NCI-H446 treated with DMSO at 0.1 percent for 48 hours (cell line): ENCODE results near the gene EDIL3.

Experiments used
- DNase-seq: peaks from one replicate; lab custom pipeline; 2025; lab: John Stamatoyannopoulos, UW

Gene EDIL3

DNA sequence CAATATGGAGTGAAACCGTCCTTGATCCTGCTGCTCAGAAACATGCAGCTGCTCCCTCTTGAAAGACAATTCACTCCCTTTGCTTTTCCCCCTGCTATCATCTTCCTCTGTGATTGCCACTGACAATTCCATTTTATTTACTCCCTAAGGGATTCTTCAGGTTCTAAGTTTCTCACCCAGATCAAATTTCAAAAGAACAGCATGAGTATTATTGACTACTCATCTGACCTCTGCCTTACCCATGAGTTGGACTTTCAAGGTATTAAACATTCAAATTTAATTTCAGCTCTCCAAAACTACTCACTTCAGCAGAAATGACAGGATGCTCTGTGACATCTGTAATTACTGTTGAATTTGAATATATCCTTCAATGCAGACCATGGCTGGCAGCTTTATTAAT lies 427.5 kb downstream of the EDIL3 start:
- no peak for DNase-seq

DNA sequence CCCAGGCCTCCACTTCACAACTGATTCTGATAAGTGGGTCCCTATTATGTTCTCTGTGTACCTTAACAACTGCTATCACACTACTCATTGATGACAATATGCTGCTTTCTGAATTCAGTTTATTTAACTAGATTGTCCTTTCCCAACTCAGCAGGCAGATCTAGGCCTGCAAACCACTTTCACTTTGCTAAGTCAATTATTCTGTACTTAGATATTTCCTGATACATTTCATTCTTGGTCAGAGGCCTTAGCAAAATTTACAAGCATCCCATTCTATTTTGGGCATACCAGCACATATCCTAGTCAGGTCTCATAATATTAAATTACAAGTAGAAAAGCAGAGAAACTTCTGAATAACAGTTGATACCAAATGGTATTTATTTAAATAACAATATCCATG lies 428.3 kb downstream of the EDIL3 start:
- DNase-seq, result no peak

DNA sequence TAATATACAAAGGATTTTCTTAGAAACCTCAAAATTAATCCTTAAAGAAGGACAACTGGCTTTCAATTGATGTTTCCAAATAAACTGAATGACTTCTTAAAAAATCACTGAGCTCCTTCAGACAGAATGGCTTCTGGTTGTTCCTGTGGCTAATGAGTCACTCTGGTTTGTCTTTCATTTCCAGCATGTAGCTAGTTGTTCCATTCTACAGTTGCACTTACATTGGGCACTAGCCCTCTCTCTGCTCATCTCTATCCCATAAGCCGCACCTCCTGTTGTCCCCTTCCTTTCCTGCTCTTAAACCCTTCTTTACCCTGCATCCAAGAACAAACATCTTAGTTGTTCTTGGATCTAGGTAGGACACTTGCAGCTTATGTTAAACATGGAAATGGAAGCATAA lies 428.8 kb downstream of the EDIL3 start:
- no peak for DNase-seq

DNA sequence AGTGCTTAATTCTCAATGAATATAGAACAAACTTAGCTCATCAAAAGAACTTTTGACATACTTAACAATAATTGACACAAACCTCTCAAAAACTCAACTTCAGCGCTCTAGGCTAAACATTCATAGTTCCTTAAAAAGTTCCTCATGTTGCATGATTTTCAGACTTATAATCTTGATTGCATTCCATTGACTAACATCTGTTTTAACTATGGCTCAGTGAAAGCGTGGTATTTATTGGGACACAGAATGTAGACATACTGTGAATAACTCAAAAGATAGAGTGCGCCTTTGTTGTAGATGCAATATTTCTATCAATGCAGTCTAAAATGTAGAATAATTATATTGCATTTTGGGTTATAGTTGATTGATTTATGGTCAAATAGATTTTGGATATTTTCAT lies 436.9 kb downstream of the EDIL3 start:
- DNase-seq, result no peak

DNA sequence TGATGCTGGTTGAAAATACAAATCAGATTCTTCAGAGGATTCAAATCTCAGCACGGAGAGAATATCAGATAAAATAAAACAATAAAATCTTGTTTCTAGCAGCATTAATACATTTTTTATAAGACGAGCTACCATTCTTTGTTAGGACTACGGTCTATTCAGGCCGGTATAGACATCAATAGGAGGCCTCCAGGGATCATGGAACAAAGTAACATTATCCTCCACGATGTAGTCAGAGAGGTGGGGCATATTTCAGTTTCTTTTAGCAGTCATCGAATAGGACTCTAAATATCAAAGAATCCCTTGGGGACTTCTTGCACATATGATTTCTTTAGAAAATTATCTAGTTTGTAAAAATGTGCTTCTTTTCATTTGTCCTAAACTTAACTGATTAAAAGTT lies 438.2 kb downstream of the EDIL3 start:
- DNase-seq, result no peak

DNA sequence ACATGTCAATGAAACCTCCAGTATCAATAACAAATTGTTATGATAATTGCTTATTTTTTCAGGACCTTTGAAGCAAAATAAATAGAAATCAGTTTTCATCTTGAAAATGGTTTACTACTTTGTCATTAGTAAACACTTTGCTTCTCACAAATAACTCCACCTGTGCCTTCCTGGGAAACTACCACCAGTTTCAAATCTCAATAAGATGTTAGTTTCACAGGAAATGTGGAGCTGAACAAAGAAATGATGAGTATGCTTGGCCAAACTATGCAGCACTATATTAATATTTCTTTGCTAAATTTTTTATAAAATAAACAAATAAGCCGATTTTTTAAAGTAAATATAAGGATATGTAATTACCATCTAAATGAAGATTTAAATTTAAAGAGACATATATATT lies 442.5 kb downstream of the EDIL3 start:
- no peak for DNase-seq

DNA sequence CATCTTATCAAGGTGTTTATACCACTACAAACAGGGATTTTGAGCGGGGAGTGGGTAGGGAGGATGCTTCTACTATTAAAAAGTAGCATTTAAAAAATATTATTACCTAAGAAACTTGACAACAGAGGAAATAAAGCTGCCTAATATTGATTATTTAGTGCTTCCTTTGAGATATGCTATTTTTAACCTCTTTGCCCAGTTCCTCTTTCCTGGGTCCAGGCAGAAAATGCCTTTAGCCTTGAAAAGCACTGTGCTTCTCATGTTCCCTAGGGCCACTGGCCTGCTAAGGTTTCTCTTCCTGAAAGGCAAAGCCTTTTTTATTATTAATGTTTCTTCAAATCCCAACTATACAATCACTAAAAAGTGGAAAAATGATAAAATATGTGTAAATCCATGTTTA lies 446.8 kb downstream of the EDIL3 start:
- no peak for DNase-seq

DNA sequence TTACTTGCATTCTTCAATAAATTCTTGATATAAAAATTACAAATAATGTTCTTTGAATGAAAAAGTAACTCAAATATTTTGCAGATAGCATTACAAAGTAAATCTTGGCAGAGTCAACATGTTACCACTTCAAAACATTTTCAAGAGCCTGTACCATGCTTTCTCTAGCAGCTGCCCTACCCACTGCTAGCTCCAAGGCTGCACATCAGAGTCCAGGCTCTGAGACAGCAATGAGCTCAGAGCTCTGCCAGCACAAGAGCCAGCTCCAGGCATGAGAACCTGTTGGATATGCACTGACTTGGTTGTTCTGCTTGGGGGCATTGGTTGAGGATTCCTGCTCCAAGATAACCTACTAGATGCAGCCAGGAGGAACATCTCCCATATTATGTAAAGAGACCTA lies 452.7 kb downstream of the EDIL3 start:
- no peak for DNase-seq

DNA sequence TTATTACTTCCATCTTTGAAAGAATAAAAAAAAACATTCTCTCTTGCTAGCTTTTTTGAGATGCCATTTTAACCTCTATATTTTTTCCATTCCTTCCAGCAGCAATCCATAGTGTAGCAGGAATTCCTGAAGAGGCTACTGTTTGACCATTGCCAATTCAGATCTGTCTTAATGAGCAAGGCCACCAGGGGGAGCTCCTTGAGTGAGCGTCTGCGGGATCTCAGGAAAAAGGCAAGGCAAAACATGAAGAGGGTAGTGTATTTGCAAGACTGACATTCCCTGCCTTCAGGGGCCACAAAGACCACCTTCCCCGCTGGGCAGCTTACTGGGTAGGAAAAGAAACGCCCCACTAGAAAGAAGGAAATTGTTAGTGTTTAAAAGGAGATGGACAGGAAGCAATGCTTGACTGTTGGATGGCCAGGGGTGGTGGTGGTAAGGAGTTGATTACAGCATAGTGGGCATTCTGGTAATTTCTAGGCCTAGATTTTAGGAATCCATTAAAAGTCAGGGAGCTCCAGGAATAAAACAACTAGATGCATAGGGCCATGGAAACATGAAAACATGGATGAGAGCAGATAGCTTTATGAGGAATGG lies 457.4 kb downstream of the EDIL3 start:
- peak; percentile 8 for DNase-seq

DNA sequence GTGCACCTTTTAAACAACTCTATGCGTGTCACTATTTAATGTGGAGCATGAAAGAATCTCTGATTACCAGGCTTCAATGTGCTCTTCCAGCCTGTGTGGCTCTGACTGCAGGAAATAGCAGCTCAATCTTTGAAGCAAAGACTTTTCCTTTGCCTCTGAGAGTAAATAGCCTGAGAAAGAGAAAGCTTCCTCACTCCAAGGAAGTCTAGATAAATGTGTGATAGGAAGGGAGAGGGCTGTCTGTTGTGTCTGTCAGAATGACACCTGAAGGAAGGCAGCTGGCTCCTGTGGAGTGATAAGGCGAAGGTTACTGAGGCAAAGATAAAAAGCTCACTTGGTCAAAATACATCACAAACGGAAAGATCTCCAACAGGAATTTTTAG lies 458.7 kb downstream of the EDIL3 start:
- no peak for DNase-seq

DNA sequence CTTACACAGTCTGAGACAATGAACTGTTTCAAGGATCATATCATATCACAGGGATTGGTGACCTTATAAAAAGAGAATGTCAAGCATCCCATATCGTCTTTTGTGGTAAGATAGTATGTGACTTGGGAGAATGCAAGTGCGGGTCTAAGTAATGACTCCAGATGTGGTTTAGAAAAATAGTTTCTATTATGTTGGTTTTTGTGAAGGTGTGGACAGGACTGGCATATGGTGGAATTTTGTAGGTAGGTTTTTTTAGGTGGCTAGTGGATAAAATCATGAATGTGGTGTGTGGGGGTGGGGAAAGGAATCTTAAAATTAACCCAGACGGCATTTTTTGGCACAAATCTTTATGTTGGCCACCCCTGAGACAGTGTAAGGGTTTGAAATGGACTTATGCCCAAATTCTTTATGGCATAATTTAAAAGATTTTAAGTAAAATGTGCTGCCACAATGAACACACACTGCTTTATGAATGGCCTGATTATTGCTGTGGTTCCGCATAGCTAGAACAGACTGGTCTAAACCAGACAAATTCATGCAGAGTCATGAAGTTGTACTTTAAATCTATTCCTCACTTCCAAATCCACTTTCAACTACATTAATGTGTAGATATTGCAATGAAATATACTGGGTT lies 459.2 kb downstream of the EDIL3 start:
- no peak for DNase-seq

DNA sequence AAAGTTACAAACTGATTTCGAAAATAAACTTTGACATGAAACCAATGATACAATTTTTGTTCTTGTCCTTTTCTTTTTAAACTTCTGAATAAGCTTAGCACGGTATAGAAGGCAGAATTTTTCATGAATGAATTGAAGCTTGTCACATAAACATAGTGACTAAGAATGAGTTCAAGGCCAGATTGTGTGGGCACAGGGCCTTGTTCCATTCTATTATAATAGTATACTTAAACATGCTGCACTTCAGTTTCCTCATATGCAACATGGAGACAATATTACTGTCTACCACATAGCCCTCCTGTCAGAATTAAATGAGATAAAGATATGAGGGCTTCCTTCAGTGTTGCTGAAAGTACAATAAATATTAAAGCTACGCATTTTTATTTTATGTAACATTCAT lies 459.8 kb downstream of the EDIL3 start:
- DNase-seq, result no peak

DNA sequence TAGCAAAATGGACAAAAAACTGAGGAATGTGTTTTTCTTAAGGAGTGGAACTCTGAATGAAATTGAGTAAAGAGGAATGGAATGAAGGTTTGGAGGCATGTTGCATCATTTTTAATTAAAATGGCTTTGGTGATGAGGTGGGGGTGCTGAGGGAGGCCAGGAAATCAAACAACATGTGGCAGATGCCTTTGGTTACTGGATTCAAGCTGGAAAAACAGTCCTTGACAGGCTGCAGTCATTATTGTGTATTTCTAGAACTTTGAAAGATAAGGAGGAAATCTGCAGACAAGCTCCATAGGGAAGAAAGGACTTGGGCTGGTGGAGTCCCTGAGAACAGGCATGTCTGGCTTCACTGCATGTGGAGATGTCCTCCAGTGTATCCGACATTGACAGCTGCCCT lies 460.5 kb downstream of the EDIL3 start:
- DNase-seq, result no peak

DNA sequence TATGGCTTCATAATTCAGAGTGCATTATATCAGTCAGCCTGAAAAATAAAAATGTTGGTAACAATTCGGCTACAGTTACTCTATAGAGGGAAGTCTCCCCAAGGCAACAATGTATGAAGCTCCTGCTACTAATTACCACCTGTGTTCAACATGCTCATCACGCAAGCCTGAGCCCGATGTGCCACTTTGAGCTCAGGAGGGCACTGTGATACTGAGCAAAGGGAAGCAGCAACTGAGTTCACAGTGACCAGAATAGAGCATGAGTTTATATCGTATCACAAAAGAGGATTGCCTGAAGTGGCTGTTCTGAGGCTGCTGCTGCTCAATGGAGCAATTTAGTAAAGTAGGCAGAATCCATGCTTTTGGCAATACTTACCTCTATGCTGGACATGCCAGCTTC lies 462.0 kb downstream of the EDIL3 start:
- DNase-seq, result peak; percentile 41

DNA sequence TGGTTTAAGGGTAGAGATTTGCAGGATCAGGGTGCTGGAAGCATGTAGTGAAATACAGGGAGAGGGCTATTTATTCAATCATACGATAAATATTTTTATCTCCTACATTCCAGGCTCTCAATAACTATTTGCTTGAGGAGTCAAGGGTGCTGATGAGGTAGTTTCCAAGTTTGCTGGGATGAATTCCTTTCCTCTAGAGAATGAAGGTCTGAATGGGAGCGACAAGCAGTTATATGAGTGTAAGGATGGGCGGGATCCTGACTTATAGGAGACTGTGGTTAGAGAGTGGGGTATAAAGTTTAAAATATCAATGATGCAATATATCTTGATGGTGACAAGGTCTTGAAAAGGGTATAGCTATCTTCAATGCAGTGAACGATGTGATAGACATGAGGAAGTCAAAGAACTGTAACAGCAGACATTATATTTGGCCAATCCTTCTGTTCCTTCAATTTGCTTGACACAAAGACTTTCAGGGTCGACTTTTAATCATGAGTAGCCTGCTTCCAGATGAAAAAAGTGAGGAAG lies 462.9 kb downstream of the EDIL3 start:
- DNase-seq, result no peak

DNA sequence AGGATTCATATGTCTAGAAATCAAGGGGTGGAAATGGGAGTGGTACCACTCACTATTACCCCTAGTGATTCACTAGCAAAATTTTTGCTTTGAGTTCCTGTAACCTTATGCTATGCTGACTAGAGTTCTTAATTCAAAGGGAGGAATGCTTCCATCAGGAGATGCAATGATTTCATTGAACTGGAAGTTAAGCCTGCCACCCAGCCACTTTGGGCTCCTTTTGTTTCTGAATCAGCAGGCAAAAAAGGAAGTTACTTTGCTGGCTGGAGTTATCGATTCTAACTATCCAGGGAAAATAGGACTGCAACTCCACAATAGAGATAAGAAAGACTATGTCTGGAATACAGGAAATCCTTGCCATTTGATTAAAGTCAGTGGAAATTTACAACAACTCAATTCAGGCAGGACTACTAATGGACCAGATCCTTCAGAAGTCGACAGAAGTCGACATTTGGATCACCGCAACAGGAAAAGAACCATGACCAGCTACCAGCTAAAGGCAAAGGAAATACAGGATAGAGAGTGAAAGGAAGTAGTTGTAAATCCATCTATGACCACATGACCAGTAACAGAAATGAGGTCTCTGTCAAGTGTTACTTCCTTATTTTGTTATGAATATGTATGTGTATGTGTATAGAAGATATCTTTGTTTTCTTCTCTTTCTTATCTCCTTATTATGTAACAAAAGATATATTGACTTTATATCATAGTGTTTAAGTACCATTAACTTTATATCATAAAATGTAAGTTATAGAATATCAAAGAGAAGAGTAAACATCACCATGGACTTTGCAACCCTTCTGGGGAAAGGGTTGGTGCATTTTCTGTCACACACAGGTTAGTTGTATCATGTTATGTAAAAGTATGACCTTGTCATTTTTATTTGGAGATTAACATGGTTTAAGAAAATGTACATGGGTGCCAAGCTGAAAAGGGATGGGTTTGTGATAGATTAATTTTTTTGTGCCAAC lies 465.3 kb downstream of the EDIL3 start:
- no peak for DNase-seq

DNA sequence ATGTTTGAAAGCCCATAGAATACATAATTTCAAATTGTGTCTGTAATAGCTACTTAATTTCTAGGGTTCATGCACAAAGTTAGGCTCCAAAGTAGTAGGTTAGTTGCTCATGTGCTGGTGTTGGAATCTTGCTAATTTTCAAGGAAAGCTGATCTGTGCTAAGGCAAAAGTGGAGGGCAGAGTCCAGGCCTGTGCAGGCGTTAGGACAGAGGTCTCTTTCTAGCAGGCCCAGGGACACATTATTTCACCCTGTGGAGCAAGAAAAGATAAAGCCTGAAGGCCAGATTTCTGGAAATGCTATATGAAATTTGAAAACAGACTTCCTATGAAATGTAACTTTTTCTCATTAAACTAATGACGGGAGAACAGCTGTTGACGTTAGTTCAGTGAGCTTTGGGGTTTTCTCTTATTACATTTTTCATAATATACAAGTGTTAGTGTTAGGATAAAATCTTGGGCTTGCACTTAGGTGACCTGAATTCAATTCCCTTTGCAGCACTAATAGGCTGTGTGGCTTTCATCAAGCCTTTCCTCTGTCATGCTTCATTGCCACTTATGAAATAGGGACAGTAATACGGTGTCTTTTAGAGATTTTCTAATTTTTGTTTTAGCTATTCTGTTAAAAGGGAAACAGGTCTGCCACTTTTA lies 467.3 kb downstream of the EDIL3 start:
- DNase-seq, result no peak

DNA sequence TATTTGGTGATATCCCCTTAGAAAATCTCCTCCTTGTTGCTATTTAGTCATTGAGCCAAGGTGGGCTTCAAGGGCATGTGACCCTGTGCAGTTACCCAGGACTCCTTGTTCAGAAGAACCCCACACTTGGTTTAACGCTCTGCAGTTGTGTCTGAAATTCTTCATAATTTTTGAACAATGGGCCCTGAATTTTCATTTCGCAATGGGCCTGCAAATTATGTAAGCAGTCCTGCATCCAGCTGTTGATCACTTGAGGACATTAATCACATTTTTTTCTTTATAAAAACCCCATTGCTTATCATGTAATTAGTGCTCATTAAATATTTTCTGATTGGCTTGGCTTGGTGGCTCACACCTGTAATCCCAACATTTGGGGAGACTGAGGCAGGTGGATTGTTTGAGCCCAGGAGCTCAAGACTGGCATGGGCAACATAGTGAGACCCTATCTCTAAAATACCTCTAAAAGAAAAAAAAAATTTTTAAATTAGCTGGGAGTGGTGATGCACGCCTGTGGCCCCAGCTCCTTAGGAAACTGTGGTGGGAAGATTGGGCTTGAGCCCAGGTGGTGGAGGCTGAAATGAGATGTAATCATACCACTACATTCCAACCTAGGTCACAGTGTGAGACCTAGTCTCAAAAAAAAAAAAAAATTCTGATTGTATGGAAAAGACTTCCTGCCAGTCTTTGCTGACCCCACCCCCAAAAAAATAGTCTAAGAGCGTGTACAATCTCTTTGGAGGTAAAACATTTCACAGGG lies 469.8 kb downstream of the EDIL3 start:
- no peak for DNase-seq

DNA sequence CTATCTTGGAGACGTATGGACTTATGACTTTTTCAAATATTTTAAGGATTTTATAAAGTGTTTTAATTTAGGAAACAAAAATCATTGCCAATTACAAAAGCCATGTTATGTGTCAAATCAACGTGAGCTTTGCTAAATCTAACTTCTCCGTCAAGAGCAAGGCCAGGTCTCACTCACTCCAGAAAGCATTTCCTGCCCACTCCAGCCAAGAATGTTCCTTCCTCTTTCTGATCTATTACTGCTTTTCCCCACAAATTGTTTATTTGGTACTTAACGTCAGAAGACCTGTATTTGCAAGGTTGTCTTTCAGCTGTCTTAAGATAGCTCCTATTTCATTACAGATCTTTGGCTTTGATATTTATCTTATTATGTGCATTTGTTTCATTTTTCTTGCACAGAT lies 470.5 kb downstream of the EDIL3 start:
- DNase-seq, result no peak

DNA sequence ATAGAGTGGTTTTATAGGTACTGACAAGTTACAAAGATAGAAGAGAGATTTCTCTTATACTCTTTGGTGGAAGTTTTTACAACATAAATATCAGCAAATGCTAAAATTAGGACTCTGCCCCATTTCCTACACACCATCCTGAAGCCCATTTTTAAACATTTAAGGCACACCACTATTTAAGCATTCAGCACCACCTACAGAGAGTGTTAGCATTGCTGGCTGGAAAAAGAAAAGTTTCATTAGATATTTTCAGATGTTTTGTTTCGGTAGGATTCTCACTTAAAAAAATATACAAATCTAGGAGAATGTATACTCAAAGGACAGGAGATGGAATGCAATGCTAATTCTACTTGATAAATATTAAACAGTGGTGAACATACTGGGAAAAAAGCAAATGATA lies 471.1 kb downstream of the EDIL3 start:
- no peak for DNase-seq

DNA sequence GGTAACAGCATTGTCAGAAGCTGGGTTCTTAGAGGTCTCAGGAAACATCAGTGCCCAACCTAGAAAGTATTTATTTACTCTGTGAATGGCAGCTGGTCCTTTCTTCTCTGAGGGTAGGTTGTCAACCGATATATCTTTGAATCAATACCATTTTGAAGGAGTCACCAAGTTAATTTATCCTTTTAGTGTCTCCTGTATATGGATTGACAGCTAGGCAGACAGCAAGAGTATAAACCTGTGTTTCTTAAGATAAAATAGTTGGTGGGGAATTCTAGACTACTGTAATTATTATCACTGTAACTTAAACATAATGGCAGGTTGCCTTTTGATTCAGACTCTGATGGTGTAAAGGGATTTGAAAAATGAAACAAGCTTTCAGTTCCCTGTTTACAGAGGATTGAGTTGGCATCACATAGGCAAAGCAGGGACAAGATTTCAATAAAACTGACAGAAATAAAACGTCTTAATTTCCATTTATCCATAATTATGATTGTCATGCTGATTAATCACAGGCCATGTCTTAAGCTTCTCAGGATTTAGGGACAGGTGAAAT lies 473.2 kb downstream of the EDIL3 start:
- DNase-seq, result no peak
